Hippocampal formation (tissue), 2 donors: ENCODE results near the gene ZBTB44.
"Not testable (repeated sequence)": the region's sequence is repeated elsewhere in the genome, so short reads cannot be mapped to it uniquely, and the experiment has no call there.

ENCODE experiments used
- DNase-seq, 2 donors: peaks; one replicate each; lab custom pipeline; 2025; lab: John Stamatoyannopoulos, UW

ZBTB44 gene

DNA sequence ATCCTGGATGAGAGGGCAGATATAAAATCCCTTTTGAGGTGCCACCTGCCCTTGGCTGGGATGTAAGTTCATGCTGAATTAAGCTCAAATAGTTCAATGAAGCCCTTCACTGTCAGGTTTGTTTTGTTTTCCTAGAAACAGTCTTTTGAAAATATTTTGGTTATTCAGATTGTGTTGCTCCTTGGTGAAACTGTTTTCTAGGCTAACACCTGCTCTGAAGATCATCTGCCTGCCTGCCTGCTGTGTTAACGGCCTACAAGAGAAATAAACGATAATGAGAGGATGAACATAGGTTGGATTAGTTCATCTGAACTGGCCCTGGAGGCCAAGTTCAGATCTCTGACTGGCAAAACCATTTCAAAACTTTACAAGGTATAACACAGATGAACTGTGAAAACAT, 67.4 kb downstream of the ZBTB44 start:
- DNase-seq = no peak

DNA sequence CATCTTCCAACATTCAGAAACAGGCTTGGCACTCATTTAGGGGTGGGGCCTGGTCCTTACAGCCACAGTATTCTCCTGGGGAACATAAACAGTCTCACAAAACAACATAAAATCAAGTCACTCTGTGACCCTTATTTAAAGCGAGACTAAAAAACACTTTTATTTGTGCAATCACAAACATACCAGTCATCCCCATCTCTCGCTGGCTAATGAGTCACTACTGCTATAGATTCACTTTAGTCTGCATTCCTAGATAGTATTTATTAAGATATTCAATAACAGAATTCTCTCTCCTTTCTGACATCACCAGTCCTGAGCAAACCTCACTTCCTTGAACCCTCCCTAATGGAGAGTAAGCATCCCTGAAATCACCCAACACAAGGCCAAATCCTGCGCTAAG, 68.0 kb downstream of the ZBTB44 start:
- DNase-seq = no peak

DNA sequence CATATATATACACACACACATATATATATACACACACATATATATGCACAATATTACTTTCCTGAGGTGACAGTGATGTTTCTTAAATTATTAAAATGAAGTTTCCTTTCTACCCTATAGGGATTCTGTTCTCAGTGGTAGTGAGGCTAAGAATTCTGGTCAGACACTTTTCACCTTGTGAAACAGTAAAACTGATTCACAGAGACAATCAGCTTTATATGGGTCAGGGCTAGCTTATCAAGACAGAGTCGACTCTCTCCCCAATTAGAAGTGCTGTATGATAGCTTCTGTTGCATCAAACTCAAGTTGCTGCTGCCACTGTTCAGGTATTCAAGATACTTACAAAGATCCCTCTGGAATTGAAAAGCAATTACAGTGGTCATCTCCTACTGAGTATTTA, 68.4 kb downstream of the ZBTB44 start:
- no peak for DNase-seq

DNA sequence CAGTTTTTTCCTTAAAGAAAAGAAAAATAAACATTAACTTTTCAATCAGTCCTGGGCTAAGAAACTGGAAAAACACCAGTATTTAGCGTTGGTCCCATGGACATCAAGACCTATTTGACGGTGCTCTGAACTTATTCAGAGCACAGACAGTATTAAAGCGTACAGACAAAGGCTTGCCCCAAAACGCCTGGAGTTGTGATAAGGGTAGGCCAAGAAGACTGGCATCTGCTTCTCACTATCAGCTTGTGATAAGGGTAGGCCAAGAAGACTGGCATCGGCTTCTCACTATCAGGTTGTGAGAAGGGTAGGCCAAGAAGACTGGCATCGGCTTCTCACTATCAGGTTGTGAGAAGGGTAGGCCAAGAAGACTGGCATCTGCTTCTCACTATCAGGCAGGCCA, 69.3 kb downstream of the ZBTB44 start:
- not testable (repeated sequence) for DNase-seq

DNA sequence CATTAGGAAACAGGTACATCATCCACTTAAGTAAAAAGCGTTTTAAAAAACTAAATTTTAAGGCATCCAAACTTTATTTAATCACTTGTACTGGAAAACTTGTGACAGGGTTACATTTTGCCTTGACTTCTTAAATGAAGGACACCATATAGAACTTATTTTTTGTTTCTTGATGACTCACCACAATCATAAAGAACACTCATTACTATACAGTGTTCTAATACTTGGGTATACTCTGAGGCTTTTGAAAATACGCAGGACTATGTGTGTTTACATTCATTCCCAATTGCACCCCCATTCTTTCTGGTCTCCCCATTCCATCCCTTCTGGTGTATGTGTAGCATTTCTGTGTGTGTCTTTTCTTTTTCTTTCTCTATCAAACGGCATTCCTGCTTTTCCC, 69.9 kb downstream of the ZBTB44 start:
- DNase-seq = no peak

DNA sequence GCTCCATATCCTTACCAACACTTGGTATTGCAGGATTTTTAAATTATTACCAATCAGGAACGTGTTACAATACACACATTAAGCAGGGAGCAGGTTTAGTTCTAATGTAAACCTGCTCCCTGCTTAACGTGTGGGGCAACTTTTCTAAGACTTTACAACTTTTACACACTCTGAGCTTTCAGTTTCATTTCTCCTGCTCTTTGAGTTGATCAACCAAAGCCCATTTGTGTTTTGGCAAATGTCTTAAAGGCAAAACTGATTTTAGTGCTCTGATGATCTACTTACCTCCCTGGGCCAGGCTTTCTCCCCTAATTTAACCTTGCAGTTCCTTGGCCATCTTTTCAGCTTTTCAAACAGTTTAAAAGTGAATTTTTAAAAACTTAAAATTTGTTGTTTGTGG, 70.9 kb downstream of the ZBTB44 start:
- DNase-seq = no peak

DNA sequence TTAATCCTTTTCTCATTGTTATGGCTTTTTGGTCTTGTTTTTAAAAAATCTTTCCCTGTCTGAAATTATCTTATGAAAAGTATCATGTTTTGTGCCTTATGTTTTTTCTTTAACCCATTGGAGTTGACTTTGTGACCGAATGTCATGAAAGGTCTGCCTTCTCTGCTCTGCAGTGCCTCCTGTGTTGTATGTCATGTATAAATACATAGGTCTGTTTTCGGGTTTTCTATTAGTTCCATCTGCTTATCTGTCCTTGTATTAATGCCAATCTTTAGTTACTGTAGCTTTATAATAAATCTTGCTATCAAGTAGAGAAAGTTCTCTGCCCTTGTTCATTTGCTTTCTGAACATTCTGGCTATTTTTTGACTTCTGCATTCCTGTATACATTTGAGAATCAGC, 73.0 kb downstream of the ZBTB44 start:
- DNase-seq = no peak

DNA sequence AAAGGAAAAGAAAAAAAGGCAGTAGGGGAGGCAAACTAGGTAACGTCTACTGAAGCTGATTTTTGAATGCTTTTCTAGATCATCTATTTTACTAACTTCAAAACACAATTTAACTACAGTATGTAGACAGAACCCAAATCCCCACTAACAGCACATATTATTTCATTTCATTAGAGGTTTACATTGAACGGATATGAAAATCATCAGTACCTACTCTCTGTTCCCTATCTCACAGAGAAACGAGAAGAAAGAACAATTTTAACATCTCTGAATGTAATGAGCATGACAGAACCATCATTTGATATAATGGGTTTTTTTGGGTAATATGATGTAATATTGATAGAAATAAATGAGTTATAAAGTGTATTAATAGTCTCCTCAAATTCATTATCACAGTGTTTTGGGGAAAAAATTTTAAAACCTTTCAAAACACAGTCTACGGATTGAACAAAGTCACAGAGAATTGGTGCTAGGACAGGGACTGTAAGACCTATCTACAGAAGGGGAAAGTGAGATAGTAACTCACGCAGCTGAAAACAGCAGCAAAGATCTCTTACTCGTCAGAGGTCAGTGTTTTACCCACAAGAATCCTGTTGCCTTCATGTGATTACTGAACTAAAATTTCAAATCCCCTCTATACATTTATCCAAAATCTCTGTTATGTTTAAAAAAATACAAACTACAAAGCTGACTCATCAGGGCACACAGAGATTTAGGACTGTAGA, 77.3 kb downstream of the ZBTB44 start:
- DNase-seq = no peak

DNA sequence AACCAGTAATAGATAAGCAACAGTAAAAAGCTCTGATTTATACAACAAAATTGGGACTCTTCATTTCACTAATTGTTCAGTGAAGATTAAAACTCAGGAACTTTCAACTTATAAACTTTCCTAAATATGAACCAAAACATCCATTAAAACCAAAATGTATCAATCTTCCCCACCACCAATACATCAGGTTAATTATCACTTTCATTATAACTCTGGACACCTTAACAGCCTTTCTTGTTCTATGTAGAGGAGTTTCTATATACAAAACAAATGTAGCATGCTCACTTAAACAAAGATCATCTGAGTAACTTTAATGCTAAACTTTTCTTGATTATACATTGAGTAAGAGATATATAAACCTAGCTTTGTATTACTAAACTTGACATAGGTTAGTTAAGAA, 80.4 kb downstream of the ZBTB44 start:
- DNase-seq = no peak

DNA sequence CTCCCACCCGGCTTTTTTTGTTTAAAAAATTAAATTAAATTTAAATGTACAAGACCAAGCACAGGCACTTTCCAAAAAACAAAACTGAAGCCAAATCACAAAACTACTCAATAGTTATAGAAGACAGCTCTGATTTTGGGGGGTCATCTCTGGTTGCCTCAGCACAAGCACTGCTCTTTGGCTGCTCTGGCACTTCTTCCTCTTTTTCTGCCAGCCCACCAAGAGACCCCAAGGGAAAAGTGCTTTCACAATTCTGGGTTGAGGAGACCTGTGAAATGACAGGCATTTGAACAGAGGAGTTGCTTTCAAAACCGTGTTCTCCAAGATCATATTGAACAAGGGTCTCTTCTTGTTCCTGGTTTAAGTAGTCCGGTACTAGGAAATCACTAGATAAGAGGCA, 80.8 kb downstream of the ZBTB44 start:
- not testable (repeated sequence) for DNase-seq

DNA sequence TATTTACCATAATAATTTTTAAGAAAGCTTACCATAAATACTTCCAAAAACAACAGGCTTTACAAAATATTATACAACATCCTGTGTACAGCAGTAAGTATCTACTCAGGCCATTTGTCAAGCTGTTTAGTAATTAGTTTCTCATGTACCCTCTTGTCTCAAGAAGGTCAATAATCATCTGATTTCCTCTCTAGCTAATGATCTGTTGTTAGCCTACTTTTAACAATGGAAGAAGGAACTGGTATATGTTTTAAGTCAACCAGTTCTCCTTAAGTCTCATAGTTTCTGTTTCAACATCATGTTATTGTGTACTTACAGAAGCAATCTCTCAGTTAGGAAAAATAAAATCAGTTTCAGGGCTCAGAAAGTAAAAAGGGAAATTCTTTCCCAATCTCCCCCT, 81.2 kb downstream of the ZBTB44 start:
- DNase-seq = not testable (repeated sequence)

DNA sequence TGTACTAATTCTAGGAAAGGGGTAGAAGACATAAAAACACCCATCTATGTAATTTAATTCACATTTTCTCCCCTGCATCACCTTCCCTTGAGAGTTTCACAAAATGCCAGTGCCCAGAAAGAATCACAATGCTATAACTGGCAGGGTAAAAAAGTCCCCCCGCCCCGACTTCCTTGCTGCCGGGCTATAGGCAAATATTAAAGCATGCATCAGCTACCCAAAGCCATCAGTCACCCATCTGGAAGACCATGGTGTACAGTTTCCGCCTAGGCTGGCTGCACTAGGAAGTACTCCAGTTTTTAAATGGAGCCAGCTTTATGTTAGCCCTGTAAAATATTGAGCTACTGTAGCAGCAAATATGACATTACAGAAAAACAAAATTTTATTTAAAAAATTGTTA, 87.3 kb downstream of the ZBTB44 start:
- no peak for DNase-seq

DNA sequence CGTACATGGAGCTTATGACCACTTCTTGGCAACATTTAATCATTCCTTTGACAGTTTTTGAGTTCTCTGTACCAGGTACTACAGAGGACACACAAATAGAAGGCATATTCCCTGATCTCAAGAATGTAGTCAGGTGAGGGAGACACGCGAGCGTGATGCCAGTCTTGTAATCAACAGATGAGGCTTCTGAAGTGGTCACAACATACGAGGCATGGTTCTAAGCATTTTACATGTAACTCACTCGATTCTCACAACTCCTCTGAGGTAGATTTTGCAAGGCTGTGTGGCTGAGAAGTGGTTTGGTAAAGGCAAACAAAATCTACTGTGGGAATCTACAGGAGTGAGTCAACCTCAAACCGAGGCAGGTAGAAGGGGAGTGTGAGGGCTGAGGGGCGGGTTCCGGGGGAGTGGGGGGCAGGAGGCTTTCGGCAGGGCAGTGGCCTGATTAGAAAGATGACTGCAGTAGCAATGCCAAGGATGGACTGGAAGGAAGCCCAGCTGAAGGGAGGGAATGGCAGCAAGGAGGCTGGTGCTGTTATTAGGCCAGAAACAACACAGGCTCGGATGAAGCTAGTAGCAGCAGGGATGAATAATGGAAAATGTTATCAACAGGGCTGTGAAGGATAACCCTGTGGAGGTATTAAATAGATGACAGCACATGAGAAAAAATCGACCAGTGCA, 91.3 kb downstream of the ZBTB44 start:
- DNase-seq = no peak

DNA sequence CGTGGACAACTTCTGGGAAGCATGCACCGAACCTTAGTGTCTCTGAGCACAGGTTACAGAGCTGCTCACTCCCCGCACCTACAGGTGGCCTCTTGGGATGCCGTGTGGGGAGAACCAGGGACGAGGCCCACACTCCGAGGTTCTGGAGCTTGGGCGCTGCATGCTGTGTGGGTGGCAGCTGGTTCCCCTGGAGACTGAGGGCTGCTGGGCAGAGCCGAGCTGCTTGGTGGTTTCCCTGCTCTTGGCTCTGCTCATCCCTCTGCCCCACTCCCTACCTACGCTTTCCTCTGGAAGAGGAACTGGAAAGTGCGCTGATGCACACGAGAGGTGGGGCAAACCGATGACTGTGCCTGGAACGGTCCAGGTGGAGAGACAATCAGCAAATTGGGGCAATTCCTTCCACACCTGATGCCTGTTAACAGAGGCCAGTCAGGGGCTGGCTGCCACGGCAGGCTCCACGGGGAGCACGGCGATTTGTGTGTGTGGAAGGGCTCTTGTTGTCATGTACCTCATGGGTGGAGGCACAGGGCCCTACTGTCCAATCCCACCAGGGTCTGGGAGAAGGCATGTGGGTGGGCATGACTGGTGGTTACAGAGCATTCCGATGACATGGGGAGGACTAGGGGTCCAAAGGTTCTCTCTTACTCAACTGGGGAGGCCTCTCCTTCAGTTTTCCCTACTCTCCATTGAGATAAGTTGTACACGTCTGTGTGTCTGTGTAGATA, 94.2 kb downstream of the ZBTB44 start:
- no peak for DNase-seq

DNA sequence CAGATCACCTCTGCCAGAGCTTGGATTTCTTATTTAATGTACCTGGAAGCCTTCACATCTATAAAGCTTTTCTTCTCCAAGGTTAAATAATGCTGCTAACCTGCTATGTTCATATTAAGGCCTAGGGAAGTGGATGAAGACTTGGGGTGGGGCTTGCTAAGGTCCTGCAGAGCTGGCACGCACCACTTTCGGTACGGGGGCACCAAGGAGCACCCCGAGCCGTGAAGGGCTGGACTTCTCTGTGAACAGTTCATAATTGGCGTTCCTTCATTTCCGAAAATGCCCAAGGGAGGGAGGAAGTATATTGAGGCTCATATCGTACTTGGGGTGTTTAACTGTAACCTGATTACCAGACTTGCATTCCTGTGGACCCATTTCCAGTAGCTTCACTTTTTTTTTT, 95.6 kb downstream of the ZBTB44 start:
- no peak for DNase-seq

DNA sequence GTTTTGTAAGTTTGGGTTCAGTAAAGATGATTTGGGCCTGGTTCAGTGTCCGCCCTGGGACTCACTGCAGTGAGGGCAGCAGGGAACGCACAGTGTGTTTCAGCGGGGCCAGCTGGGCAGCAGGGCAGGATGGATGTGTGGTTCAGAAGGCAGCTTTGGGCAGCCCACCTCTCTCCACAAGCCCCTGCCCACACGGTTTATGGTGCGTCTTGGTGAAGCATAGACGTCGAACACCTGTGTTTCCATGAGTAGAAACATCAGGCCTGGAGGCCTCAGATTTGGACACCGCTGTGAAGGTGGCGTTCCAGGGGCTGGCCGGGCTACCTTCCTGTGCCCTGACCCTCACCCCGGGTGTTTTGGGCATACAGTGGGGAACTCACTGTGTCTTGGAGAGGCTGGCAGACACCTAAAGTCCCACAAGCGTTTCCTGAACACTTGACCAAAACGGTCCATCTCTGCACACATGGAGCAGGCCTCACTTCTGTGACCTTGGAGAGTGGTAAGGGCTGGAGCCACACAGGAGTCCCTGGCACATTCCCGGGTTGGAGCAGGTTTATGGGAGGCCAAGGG, 96.1 kb downstream of the ZBTB44 start:
- DNase-seq = no peak

DNA sequence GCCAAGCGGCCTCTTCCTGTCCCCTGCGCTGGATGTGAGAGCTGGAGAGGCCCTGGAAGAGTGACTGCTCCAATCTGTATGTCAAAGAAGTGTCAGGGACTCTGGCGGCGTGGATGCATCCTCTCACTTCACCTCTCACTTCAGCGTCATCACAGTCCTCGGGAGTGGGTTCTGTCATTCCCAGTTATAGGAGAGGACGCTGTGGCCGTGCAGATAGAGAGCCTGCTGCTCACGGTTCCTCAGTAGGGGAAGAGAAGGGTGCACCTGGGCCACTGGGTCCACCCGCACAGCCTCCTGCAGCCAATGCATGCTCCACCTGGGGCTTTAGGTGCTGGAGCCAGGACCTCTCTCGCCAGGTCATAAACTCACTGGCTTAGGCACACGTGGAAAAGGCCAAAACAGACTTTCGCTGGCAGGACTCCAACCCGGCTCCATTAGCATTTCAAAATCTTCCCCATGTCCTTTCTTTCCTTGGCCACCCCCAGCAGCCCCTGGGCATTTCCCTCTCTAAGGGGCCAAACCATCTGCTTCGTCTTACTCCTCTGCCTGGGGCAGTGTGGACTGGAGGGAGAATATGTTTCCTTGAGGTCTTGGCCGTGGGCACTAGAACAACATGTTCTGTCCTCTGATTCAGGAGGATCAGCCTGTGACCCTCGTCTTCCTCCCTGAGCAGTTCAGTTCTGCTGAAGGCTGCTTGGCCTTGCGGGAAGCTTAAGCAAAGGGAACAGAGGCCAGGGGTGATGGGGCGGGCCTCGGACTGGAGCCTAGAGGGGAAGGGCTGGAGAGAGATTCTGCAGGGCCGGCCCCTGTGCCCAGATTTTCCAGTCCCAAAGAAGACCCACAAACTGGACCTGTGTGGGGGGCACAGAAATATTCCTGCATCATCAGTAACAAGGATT, 97.3 kb downstream of the ZBTB44 start:
- DNase-seq = no peak

DNA sequence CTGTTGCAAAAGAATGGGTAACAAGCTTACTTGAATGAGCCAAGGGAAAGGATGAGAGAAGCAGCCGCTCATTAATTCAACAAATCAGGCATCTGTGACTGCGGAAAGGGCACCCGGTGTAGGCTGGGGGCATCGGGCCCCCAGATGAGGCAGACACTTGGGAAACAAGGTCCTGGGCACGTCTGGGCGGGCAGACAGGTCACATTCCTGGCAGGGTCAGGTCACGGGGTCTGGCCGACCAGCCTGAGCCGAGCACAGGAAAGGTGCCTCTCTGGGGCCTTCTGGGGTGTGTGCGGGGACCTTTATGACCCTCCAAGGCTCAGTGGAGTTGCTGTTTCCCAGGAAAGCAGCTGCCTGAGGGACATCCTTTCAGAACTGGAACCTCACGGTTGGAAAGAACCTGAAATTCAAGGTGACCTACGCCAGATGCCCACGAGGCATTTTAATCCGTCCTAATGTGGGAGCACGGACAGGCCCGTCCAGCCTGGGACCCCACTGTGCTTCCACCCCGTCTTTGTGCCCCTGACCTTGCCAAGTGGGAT, 98.1 kb downstream of the ZBTB44 start:
- no peak for DNase-seq

DNA sequence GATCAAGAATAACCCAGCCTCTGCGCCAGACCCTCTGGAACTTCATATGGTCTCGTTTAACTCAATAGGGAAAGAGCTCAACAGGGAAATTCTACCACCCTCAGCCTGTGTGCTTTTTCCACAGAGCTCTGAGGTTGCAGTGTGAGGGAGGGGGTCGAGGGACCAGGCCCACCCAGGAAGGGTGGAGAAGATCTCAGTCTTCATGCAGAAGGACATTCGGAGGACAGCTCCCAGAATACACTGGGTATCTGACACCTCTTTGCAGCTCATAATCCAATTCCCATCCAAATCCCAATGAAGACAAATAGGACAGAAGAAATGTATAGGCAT, 98.5 kb downstream of the ZBTB44 start:
- no peak for DNase-seq

DNA sequence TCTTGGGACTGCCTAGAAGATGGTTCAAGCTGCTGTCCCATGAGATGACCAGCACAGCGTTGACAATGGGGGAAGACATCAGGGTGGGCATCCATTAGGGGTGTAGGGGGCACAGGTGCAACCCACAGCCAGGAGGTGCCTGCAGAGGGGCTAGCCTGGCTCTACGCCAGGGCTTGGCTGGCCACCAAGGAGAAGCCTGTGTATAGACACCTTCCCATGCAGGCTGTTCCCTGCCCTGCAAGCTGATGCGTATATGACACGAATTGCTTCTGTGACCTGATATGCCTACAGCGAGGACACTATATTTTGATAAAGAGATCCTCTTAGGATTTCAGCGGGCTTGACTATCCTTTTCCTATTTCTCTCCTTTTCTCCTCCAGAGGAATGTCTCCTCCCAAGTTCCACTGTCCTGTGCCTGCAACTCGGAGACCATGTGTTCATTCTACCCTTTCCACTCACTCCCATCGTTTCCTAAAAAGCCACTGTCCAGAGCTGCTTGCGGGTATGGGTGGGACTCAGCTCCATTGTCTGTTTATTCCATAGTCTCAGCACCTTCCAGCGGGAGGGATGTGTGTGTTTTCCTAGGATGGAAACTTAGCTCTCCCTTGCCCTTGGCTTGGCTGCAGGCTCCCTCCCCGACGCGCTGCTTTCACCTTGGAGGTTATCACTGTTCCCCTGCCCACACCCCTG, 99.0 kb downstream of the ZBTB44 start:
- no peak for DNase-seq
